Measurements from ENCODE around the gene MAP10.
"Not testable (repeated sequence)": the region's sequence is repeated elsewhere in the genome, so short reads cannot be mapped to it uniquely, and the experiment has no call there.

The MAP10 gene

GRCh38 chr1:232768793-232769192 lies 36.4 kb upstream of the MAP10 start:
- no peak for DNase-seq (ENCODE audit: low read depth)
- no peak for TF ChIP-seq CTCF (IDR thresholded peaks at IDR 0.05; ENCODE audit: low read depth, low read length, missing control alignments)
- no peak overlapping the region for H3K4me3 ChIP-seq (ENCODE audit: low read depth, low read length)

GRCh38 chr1:232769733-232770132 lies 35.5 kb upstream of the MAP10 start:
- DNase-seq (ENCODE audit: low read depth): no peak
- TF ChIP-seq CTCF (IDR thresholded peaks at IDR 0.05; ENCODE audit: low read depth, low read length, missing control alignments): no peak
- H3K4me3 ChIP-seq (ENCODE audit: low read depth, low read length): no peak overlapping the region

GRCh38 chr1:232773752-232774151 lies 31.5 kb upstream of the MAP10 start:
- DNase-seq (ENCODE audit: low read depth): no peak
- TF ChIP-seq CTCF (IDR thresholded peaks at IDR 0.05; ENCODE audit: low read depth, low read length, missing control alignments): no peak
- H3K4me3 ChIP-seq (ENCODE audit: low read depth, low read length): no peak overlapping the region

GRCh38 chr1:232776526-232777106 lies 28.6 kb upstream of the MAP10 start:
- H3K4me3 ChIP-seq (ENCODE audit: low read depth, low read length): no peak overlapping the region
- TF ChIP-seq CTCF (IDR thresholded peaks at IDR 0.05; ENCODE audit: low read depth, low read length, missing control alignments): no peak

GRCh38 chr1:232780354-232780753 lies 24.9 kb upstream of the MAP10 start:
- no peak for TF ChIP-seq CTCF (IDR thresholded peaks at IDR 0.05; ENCODE audit: low read depth, low read length, missing control alignments)
- DNase-seq (ENCODE audit: low read depth): no peak
- no peak overlapping the region for H3K4me3 ChIP-seq (ENCODE audit: low read depth, low read length)

More at GRCh38 chr1:232776526-232777106, 28.6 kb upstream of the MAP10 start:
- DNase-seq (ENCODE audit: low read depth): no peak

- no peak for DNase-seq (ENCODE audit: low read depth)
- TF ChIP-seq CTCF (IDR thresholded peaks at IDR 0.05; ENCODE audit: low read depth, low read length, missing control alignments): no peak
- H3K4me3 ChIP-seq (ENCODE audit: low read depth, low read length): no peak overlapping the region
Measured at GRCh38 chr1:232784794-232785193, 20.4 kb upstream of the MAP10 start.

- not testable (repeated sequence) for DNase-seq (ENCODE audit: low read depth); H3K4me3 ChIP-seq (ENCODE audit: low read depth, low read length)
Measured at GRCh38 chr1:232785630-232786029, 19.6 kb upstream of the MAP10 start.
